Kidney glomerular epithelial cell (primary cell): ENCODE measurements around the gene PPP2R2C.

ENCODE experiments used
- DNase-seq: peaks from one replicate; lab custom pipeline; 2025; lab: John Stamatoyannopoulos, UW

PPP2R2C gene

DNA sequence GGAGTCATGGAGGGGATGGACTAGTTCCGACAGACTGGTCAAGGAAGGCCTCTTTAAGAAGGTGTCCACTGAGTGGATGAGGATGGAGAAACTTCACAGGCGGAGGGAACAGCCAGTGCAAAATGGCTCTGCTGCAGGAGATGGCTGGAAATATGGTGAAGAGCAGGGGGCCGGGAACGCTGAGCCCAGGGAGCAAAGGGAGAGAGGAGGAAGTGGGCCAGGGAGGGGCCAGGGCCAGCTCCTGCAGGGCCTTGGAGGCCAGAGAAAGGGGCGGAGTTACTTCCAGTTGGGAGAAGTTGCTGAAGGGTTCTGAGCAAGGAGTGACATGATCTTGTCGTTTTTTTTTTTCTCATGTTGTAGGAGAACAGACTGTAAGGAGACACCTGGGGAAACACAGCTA lies 108.3 kb downstream of the PPP2R2C start:
- no peak for DNase-seq

DNA sequence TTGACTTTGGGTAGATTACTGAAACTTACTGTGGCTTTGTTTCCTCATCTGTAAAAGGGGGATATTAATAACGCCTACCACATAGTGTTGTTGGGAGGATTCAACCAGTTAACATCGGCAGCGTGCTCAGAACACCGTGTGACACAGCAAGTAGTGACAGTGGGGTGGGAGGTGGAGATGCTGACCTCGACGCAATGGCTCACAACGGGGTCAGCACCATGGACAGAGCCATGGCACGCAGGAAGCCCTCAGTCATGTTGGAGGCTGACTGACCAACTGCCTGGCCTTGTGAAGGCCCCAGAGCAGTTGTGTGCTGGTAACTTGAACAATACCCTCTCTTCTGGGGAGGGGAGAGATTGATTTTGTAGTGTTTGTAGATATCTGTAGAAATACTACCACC lies 109.5 kb downstream of the PPP2R2C start:
- DNase-seq, result no peak

DNA sequence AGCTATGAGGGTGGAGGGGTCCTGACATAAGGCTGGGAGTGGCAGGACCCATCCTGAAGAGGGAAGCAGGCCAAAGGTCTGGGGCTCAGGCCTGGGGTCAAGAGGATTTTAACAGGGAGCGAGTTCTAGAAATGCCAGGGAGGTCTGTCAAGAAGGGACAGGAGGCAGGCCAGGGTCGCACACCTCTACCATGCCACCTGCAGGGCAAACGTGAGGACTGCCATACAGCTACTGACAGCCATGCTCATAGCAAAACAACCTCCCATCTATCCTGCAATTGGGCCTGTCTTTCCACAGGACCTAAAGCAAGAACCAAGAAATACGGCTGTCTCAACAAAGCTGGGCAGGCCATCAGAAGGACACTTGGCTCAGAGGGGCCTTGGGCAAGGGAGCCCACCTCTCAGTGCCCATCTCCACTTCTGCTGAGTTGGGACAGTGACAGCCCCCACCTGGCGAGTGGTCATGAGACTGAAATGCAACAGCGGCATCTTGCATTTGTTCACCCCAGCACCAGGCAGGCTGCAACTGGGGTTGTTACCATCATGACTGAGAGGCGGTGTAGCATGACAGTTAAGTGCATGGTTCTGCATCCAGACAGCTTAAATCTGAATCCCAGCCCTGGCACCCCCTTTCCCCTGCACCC lies 110.0 kb downstream of the PPP2R2C start:
- DNase-seq, result no peak

GRCh38 chr4:6361076-6361784 lies 111.2 kb downstream of the PPP2R2C start:
- DNase-seq, result no peak

DNA sequence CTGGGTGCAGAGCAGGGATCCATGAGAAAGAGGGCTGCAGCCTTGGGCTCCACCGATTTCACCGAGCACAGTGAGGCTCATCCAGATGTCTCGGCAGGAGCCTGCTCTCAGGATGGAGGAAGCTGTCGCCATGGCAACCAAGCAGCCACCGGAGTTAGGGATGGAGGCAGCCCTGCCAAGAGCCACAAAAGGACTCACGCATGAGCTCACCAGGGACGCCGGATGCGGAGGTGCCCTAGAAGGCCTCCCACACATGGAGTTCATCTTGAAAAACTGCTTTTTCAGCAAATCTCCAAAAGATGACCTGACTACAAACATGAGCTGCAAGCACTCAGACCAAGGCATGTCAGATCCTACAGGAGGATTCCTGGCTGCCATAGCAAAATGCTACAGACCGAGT lies 112.0 kb downstream of the PPP2R2C start:
- no peak for DNase-seq

- DNase-seq, result no peak
Observed at GRCh38 chr4:6359536-6360308, 112.7 kb downstream of the PPP2R2C start.

- DNase-seq, result no peak
Observed at GRCh38 chr4:6357476-6357875, 114.9 kb downstream of the PPP2R2C start.

DNA sequence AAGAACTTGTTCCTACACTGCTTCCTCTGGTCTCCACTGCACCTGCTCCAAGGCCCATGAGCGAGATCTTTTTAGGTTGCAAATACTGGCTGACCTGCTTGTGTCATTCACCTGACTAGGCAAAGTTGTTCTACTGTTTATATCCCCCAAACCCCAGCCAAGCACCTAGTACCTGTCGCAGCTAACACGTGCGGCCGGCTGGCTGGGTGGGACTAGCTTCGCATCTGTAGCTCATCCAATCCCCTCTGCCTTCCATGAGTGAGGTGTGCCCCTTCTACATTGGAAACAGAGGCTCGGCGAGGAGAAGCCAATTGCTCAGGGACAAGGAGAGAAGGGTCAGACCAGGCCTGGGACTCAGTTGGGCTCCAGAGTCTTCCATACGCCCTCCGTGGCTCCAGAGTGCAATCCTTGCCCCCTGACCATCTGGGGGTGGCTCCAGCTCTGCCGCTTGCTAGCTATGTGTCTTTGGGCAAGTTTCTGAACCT lies 116.3 kb downstream of the PPP2R2C start:
- no peak for DNase-seq

DNA sequence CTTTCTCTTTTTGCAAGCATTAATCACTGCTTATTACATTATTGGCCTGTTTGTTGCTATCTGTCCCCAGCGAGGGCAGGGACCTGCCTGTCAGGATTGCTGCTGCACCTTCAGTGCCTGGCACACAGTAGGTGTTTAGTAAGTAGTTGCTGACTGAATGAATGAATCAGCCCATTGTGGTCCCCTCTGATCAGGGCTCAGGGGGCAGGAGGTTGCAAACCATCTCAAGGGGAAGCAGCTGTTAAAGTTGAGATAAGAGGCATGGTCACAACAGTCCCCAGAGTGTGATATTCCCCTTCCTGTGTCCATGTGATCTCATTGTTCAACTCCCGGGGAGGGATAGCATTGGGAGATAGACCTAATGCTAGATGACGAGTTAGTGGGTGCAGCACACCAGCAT lies 117.4 kb downstream of the PPP2R2C start:
- DNase-seq, result no peak

DNA sequence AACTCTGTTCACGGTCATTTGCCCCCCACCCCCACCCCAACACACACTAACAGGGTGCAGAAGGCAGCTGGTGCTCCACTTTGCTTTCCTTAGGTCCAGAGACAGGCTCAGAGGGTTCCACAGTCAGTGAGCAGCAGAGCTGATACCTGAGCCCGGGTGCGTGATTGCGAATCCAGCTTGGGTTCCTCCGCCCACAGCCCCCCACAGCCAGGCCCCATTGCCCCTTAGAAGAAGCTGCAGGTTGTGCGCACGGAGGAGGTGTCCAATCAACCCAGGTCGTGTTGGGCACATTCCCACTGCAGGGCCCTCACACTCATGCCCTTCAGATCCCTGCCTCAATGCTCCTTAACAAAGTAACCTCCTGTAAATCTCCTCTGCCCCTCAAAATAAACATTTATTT lies 117.8 kb downstream of the PPP2R2C start:
- no peak for DNase-seq

DNA sequence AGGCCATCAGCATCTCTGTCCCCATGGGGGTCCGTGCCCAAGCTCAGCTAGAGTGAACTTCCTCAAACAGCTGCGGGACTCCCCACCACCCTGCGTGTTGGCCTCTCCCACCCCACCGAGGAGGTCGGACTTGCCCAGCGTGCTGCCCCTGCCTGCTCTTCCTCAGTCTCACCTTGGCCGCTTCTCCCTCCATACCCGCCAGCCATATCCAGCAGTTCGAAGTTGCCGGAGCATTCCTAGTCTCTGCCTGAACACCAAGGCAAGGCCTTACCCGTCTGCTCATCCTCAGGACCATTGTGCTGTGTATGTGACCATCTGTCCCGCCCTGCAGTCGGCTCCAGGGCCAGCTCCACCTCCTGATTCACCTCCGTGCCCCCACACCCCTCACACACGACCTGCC lies 118.3 kb downstream of the PPP2R2C start:
- no peak for DNase-seq

- DNase-seq, result no peak
Observed at GRCh38 chr4:6352031-6352692, 120.3 kb downstream of the PPP2R2C start.

DNA sequence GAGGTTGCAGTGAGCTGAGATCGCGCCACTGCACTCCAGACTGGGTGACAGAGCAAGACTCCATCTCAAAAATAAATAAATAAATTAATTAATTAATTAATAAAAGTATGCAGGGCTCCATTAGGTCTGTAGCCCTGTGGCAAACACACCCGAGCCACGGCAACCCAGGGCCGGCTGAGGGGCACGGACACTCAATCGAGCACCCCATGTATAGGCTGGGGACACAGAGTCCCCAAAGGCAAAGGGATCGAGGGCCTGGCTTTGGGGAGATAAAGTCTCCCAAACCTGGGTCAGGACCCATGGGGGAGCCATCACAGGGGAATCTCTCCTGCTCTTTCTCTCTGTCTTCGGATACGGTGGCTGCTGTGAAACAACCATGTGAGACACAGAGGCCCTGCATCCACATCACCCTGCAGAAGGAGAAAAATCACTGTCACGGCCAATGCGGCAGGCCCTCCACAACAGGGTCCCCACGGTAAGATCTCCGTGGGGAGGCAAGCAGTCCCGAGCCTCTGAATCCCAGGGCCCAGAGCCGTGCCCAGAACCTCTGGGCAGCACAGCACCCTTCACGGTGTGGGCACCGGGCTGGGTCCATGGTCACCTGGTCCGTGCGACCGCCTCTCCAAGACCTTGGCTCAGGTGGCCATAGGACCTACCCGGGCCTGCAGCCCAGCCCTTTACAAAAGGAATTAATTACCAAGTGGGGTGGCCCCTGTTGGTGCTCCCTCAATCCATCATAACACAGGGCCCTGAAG lies 121.0 kb downstream of the PPP2R2C start:
- DNase-seq, result no peak

DNA sequence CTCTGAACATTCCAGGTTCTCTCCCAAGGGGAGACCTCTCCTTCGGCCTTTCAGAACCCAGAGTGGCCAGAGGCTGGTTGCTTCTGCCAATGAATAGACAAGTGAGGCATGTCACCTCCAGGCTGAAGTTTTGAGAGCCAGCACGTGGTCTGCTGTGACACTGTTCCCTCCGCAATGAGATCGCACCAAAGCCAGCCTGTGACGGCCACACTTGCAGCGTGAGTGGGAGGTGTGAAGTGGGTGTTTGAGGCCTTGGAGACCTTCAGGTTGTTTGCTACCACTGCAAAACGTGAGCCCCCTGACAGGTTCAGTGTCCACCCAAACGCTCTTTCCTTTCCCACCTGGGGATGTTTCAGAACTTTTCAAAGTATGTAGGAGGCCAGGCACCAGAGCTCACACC lies 121.8 kb downstream of the PPP2R2C start:
- no peak for DNase-seq

- DNase-seq, result no peak
Observed at GRCh38 chr4:6349896-6350603, 122.4 kb downstream of the PPP2R2C start.

DNA sequence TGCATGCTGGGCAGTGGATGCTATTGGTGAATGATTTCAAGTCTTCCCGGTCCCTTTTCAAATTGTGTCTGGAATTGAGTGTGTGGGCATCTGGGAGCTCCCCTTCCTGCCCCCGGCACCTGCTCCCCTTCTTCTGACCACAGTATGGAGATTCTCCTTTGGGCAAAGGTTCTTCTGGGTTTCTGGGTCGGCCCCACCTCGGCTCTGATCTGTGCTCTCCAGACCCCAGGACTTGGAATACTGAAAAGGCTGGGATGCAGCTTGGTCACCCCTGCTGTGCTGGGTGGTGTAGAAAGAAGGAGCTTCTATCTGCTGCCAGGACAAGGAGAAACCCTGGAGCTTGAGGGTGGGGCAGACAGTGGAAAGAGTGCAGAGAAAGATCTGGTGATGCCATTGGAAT lies 124.0 kb downstream of the PPP2R2C start:
- no peak for DNase-seq

GRCh38 chr4:6347511-6348045 lies 124.8 kb downstream of the PPP2R2C start:
- no peak for DNase-seq

DNA sequence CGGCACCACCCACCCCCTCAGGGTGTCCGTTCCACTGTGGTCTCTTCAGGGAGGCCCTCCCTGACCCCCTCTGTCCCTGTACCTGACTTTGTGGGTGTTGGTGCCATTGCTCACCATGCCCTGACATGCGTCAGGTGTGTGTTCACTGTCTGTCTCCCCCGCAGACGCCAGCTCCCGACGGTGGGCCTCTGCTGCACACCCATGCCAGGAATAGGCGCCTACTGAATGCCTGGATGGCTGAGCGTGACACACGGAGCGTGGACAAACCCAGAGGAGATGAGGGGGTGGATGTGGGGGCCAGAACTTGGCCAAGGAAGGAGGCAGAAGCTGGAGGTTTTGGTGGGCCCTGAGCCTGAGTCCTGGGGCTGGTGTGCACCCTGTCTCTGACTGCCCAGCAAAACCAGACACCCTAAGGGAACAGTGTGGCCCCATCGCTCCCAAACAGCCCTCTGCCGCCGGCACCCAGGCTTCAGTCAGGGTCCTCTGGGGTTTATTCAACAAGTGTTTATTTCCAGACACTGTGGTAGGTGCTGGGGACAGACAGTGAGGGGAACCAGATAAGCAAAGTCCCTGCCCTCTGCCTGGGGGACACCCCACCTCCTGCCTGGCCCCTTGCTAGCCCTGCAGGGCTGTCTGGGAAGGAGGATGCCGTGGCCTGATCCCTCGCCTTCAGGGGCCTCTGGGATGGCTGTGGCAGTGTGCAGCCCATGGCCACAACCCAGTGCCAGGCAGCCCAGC lies 125.9 kb downstream of the PPP2R2C start:
- DNase-seq, result no peak

DNA sequence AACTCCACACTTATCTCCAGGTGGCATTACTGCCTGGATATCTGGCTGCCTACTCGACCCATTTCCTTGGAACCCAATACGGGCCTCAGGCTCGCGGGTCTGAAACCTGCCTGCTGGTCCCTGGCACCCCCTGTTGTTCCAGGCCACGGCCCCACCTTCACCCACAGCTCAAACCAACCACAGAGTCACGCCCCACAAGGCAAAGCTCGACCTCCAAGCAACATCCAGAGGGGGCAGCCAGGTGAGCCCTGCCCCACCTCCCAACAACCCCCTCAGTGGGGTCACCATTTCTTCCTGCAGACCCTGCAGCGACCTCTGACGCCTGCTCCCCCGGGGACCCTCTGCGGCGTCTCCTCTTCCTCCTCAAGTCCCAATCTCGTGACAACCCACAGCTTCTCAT lies 126.5 kb downstream of the PPP2R2C start:
- DNase-seq, result no peak
